RWPE1 (cell line): Measurements from ENCODE around the gene CCDC174.
"Not testable (repeated sequence)": the region's sequence is repeated elsewhere in the genome, so short reads cannot be mapped to it uniquely, and the experiment has no call there.

Source experiments
- CTCF ChIA-PET: fragments of 350-600 bp; sonication (Branson Sonifier 250); formaldehyde crosslinking; extraction: SDS; loops from one replicate; lab custom pipeline; 2021; lab: Yijun Ruan, JAX
- POLR2A ChIA-PET: fragments of 400-600 bp; formaldehyde crosslinking; extraction: SDS; loops from one replicate; lab custom pipeline; 2020; ENCODE audit warnings: antibody characterized with exemption; ENCODE audit not compliant: low non-redundant PET; lab: Yijun Ruan, JAX
- DNase-seq: peaks from one replicate; pipeline ENCODE4 v3.0.0; 2012; ENCODE audit warnings: low spot score
- H3K27ac ChIP-seq: fragments of 450-650 bp; 2 replicates; pipeline ENCODE4 v1.5.1; 2017
- CTCF ChIP-seq: fragments of 450-650 bp; conservative IDR thresholded peaks from 2 replicates; pipeline ENCODE4 v1.5.1; 2017; ENCODE audit warnings: low read depth, mild to moderate bottlenecking

CCDC174 gene

GRCh38 chr3:14606669-14607339 is 44.8 kb upstream of the CCDC174 start:
- ChIA-PET POLR2A (no interaction called here), CTCF (no interaction called here)
- DNase-seq: no peak
- no peak for TF ChIP-seq CTCF
- H3K27ac ChIP-seq: no peak overlapping the region

- ChIA-PET CTCF (no interaction called here), POLR2A (no interaction called here)
- H3K27ac ChIP-seq: no peak overlapping the region
- TF ChIP-seq CTCF: no peak
- DNase-seq: no peak
Observed at GRCh38 chr3:14608298-14608697, 43.3 kb upstream of the CCDC174 start.

- CTCF ChIA-PET, DNase-seq, POLR2A ChIA-PET, H3K27ac ChIP-seq: not testable (repeated sequence)
Observed at GRCh38 chr3:14609058-14609457, 42.5 kb upstream of the CCDC174 start.

- POLR2A ChIA-PET: no interaction called here
- no peak overlapping the region for H3K27ac ChIP-seq
- CTCF ChIA-PET: no interaction called here
- TF ChIP-seq CTCF: no peak
- no peak for DNase-seq
Observed at GRCh38 chr3:14609506-14609905, 42.1 kb upstream of the CCDC174 start.

- no peak for DNase-seq
- no peak overlapping the region for H3K27ac ChIP-seq
- ChIA-PET CTCF (no interaction called here), POLR2A (no interaction called here)
- TF ChIP-seq CTCF: no peak
Observed at GRCh38 chr3:14609941-14610340, 41.6 kb upstream of the CCDC174 start.

- no peak for TF ChIP-seq CTCF
- CTCF ChIA-PET: no interaction called here
- H3K27ac ChIP-seq: no peak overlapping the region
- DNase-seq: no peak
- POLR2A ChIA-PET: no interaction called here
Observed at GRCh38 chr3:14614189-14614588, 37.4 kb upstream of the CCDC174 start.

- no peak overlapping the region for H3K27ac ChIP-seq
- POLR2A ChIA-PET: no interaction called here
Observed at GRCh38 chr3:14614862-14615261, 36.7 kb upstream of the CCDC174 start.

More at GRCh38 chr3:14614862-14615261, 36.7 kb upstream of the CCDC174 start:
- CTCF ChIA-PET: no interaction called here
- TF ChIP-seq CTCF: no peak
- no peak for DNase-seq
